OCI-LY7 (cell line): Measurements from ENCODE around the gene GPR180. TPM values are rescaled to one million over a fixed set of nuclear protein-coding genes. Genes with fewer than 3 reads are reported as not detected.

ENCODE experiments used
- BruUV-seq: library from RNA; stranded (reverse); fragments of 400-500 nt; replicated peaks from 2 replicates; lab custom pipeline; 2021; lab: Mats Ljungman, UMichigan
- CTCF ChIA-PET: fragments of 300-600 bp; sonication (Branson Sonifier 250); formaldehyde crosslinking; loops from one replicate; lab custom pipeline; 2022; ENCODE audit warnings: antibody characterized with exemption; ENCODE audit not compliant: unreplicated experiment; lab: Charles Lee
- POLR2A ChIA-PET: fragments of 300-600 bp; sonication (Branson Sonifier 250); formaldehyde crosslinking; loops from one replicate; lab custom pipeline; 2022; ENCODE audit warnings: antibody characterized with exemption; lab: Charles Lee
- DNase-seq: peaks from one replicate; pipeline ENCODE4 v3.0.0-alpha.2; 2015; ENCODE audit warnings: low spot score
- H2AFZ ChIP-seq: fragments of 200-600 bp; sonication (generic), shearing (Covaris generic); 2 replicates; pipeline ENCODE4 v1.6.1; 2014; ENCODE audit warnings: mild to moderate bottlenecking, antibody characterized with exemption, low read length, moderate library complexity
- H3K27ac ChIP-seq: fragments of 200-600 bp; sonication (generic); 2 replicates; pipeline ENCODE4 v1.5.1; 2014; ENCODE audit warnings: mixed run types, low read depth, mild to moderate bottlenecking, moderate library complexity, low read length, inconsistent platforms; ENCODE audit not compliant: poor library complexity, severe bottlenecking
- H3K36me3 ChIP-seq: fragments of 200-600 bp; sonication (generic); 2 replicates; pipeline ENCODE4 v1.6.1; 2014; ENCODE audit warnings: mild to moderate bottlenecking, antibody characterized with exemption, low read length, moderate library complexity, mixed read lengths; ENCODE audit not compliant: insufficient read depth
- H3K4me1 ChIP-seq: fragments of 200-600 bp; sonication (generic); 2 replicates; pipeline ENCODE4 v1.5.1; 2014; ENCODE audit warnings: mild to moderate bottlenecking, low read length; ENCODE audit not compliant: insufficient read depth, poor library complexity, severe bottlenecking
- H3K4me2 ChIP-seq: fragments of 200-600 bp; sonication (generic); 2 replicates; pipeline ENCODE4 v1.6.1; 2014; ENCODE audit warnings: mild to moderate bottlenecking, low read length
- H3K4me3 ChIP-seq: fragments of 200-600 bp; sonication (generic); 2 replicates; pipeline ENCODE4 v1.5.1; 2014; ENCODE audit warnings: mild to moderate bottlenecking, low read depth, low read length; ENCODE audit not compliant: poor library complexity, severe bottlenecking
- H3K79me2 ChIP-seq: fragments of 200-600 bp; sonication (generic); 2 replicates; pipeline ENCODE4 v1.6.1; 2016; ENCODE audit warnings: low read depth, mild to moderate bottlenecking, low read length, moderate library complexity, mixed read lengths; ENCODE audit not compliant: insufficient read depth
- H3K9me2 ChIP-seq: fragments of 200-600 bp; sonication (generic); 2 replicates; pipeline ENCODE4 v1.6.1; 2016; ENCODE audit warnings: mild to moderate bottlenecking, low read length, mixed read lengths; ENCODE audit not compliant: insufficient read depth
- H3K9me3 ChIP-seq: fragments of 200-600 bp; sonication (generic); 2 replicates; pipeline ENCODE4 v1.6.1; 2014; ENCODE audit warnings: mild to moderate bottlenecking, mixed run types, low read length, mixed read lengths
- H4K20me1 ChIP-seq: fragments of 200-600 bp; sonication (generic); 2 replicates; pipeline ENCODE4 v1.6.1; 2014; ENCODE audit warnings: mild to moderate bottlenecking, antibody characterized with exemption, low read length, moderate library complexity, mixed read lengths; ENCODE audit not compliant: insufficient read depth
- CTCF ChIP-seq: fragments of 200-600 bp; sonication (generic); conservative IDR thresholded peaks from 2 replicates; pipeline ENCODE4 v1.5.1; 2014; ENCODE audit warnings: mild to moderate bottlenecking, antibody characterized with exemption, low read length, moderate library complexity, mixed read lengths
- EZH2phosphoT487 ChIP-seq: fragments of 200-600 bp; sonication (generic); IDR thresholded peaks from 2 replicates; pipeline ENCODE4 v1.6.1; 2018; ENCODE audit warnings: low read depth, borderline replicate concordance, mild to moderate bottlenecking, mixed run types, antibody characterized with exemption, low read length, moderate library complexity, mixed read lengths
- intact Hi-C: fragments of 100-400 bp; cut with micrococcal nuclease; formaldehyde crosslinking; loops from one replicate; pipeline ENCODE4 v1.10.0; 2022; ENCODE audit not compliant: unreplicated experiment
- total RNA-seq, 2 experiments: library from RNA; depleted of rRNA in 1 of 2; stranded (reverse); fragments of >200 nt in 1 of 2; shearing (Covaris generic) in 1 of 2; gene quantifications; 2 replicates each; pipeline ENCODE4 v1.2.3, GENCODE V29; 2014 to 2022

The GPR180 gene
- total RNA-seq, 2 experiments from 2014 or later = 3.9 to 4.1 TPM

GRCh38 chr13:94662274-94662945 is 60.8 kb downstream of the GPR180 start:
- H3K9me2 ChIP-seq = no peaks in the 10 kb centered on the region
- H2AFZ ChIP-seq = no peak overlapping the region
- no peak overlapping the region for H3K4me2 ChIP-seq
- H3K36me3 ChIP-seq = no peaks in the 10 kb centered on the region
- no peak overlapping the region for H3K4me3 ChIP-seq
- ChIA-PET CTCF (no interaction called here), POLR2A (no interaction called here)
- no peaks in the 10 kb centered on the region for H3K4me1 ChIP-seq
- H4K20me1 ChIP-seq = no peaks in the 10 kb centered on the region
- no peak for TF ChIP-seq EZH2phosphoT487
- TF ChIP-seq CTCF = no peak
- no peak for DNase-seq
- H3K27ac ChIP-seq = no peak overlapping the region
- intact Hi-C loops = no loop called here
- H3K79me2 ChIP-seq = no peaks in the 10 kb centered on the region
- no TSS peak for BruUV-seq
- H3K9me3 ChIP-seq = no peaks in the 10 kb centered on the region

GRCh38 chr13:94664889-94665288 is 63.2 kb downstream of the GPR180 start:
- no peaks in the 10 kb centered on the region for H3K79me2 ChIP-seq
- no peaks in the 10 kb centered on the region for H3K9me2 ChIP-seq
- ChIA-PET CTCF (no interaction called here), POLR2A (no interaction called here)
- no peak overlapping the region for H3K4me3 ChIP-seq
- H3K4me1 ChIP-seq = no peaks in the 10 kb centered on the region
- no peak overlapping the region for H3K27ac ChIP-seq
- no peak for TF ChIP-seq CTCF
- no peak for TF ChIP-seq EZH2phosphoT487
- H3K4me2 ChIP-seq = no peak overlapping the region
- H3K9me3 ChIP-seq = no peaks in the 10 kb centered on the region
- H3K36me3 ChIP-seq = no peaks in the 10 kb centered on the region
- BruUV-seq = no TSS peak
- intact Hi-C loops = no loop called here
- no peaks in the 10 kb centered on the region for H4K20me1 ChIP-seq
- no peak for DNase-seq
- no peak overlapping the region for H2AFZ ChIP-seq

- no peaks in the 10 kb centered on the region for H3K79me2 ChIP-seq
- CTCF ChIA-PET = no interaction called here
- no peaks in the 10 kb centered on the region for H4K20me1 ChIP-seq
- no peak overlapping the region for H3K27ac ChIP-seq
- no peaks in the 10 kb centered on the region for H3K9me3 ChIP-seq
- BruUV-seq = no TSS peak
- no peaks in the 10 kb centered on the region for H3K4me1 ChIP-seq
- no peak overlapping the region for H3K4me3 ChIP-seq
- H3K4me2 ChIP-seq = no peak overlapping the region
- POLR2A ChIA-PET = no interaction called here
- intact Hi-C loops = no loop called here
- DNase-seq = no peak
- H3K36me3 ChIP-seq = no peaks in the 10 kb centered on the region
- TF ChIP-seq EZH2phosphoT487 = no peak
- no peak for TF ChIP-seq CTCF
- H2AFZ ChIP-seq = no peak overlapping the region
- H3K9me2 ChIP-seq = no peaks in the 10 kb centered on the region
These were observed 64.4 kb downstream of the GPR180 start for GRCh38 chr13:94666065-94666464.
